ENCODE data around the gene CYB5RL.
"Not testable (repeated sequence)": the region's sequence is repeated elsewhere in the genome, so short reads cannot be mapped to it uniquely, and the experiment has no call there.

Gene CYB5RL, protein sequence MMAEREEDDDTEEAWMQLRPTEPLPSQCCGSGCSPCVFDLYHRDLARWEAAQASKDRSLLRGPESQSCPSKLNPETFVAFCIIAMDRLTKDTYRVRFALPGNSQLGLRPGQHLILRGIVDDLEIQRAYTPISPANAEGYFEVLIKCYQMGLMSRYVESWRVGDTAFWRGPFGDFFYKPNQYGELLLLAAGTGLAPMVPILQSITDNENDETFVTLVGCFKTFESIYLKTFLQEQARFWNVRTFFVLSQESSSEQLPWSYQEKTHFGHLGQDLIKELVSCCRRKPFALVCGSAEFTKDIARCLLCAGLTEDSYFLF

DNA sequence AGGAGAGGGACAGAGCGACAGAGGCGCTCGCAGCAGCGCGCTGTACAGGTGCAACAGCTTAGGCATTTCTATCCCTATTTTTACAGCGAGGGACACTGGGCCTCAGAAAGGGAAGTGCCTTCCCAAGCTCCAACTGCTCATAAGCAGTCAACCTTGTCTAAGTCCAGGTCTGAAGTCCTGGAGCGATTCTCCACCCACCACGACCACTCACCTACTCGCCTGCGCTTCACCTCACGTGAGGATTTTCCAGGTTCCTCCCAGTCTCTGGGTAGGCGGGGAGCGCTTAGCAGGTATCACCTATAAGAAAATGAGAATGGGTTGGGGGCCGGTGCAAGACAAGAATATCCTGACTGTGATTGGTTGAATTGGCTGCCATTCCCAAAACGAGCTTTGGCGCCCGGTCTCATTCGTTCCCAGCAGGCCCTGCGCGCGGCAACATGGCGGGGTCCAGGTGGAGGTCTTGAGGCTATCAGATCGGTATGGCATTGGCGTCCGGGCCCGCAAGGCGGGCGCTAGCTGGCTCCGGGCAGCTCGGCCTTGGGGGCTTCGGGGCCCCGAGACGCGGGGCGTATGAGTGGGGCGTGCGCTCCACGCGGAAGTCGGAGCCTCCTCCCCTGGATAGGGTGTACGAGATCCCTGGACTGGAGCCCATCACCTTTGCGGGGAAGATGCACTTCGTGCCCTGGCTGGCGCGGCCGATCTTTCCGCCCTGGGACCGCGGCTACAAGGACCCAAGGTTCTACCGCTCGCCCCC lies at the start of gene CYB5RL, which contains the start of gene MRPL37:
Gene CYB5RL (minus strand): TSS at position 266 of the 754 bp plus-strand sequence. CDS start 4,414 bp downstream, outside the sequence.
Gene MRPL37 (plus strand): TSS at position 403 of the 754 bp plus-strand sequence. CDS start 77 bp downstream, at position 480.
- peak; percentile 94 for DNase-seq

DNA sequence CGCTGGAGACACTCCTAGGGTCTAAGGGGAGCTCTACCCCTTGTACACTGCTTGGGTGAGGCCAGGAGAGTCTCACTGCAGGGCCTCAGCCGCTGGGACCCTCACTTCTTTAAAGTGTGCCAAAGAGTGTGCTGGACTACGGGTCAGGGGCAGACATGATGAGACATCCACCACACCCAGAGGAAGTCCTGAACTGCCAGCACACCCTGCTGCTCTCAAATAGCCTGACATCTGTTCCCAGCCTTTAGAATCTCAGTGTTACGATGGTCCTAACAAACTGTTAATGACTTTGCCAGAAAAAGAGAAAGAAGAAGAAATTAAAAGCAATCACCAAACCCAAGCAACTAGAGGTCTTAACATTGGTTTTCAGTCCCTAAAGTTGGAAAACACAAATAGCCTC lies 49.1 kb upstream of the CYB5RL start:
- no peak for DNase-seq

DNA sequence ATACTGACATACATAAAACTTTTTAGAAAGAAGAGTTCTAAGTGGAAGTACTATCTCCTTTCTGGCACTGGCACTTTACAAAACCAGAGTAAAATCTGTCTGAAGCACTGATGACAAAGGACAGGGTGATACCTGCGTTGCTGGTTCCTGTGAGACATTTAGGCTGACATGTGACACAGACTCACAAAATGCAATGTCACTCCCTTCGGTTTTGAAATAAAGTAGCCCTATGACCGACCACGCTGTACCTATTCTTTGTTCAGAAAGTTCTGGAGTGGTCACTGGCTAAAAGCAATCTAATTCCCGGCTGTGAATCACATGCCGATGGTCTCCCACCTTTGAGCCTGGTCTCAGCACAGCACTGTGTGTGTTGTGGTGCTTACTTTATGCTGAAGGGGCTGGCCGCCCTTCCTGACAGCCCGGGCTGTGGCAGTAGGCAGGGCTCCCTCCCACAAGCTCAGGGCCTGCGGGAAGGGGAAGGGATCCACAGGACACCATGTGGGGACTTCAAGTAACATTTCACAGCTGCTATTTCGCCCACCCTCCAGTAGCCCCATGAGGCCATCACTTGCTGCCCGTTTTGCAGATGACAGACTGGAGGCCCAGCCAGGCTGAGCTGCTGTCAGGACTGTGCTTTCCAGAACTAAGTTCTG lies 48.2 kb upstream of the CYB5RL start:
- DNase-seq = no peak

DNA sequence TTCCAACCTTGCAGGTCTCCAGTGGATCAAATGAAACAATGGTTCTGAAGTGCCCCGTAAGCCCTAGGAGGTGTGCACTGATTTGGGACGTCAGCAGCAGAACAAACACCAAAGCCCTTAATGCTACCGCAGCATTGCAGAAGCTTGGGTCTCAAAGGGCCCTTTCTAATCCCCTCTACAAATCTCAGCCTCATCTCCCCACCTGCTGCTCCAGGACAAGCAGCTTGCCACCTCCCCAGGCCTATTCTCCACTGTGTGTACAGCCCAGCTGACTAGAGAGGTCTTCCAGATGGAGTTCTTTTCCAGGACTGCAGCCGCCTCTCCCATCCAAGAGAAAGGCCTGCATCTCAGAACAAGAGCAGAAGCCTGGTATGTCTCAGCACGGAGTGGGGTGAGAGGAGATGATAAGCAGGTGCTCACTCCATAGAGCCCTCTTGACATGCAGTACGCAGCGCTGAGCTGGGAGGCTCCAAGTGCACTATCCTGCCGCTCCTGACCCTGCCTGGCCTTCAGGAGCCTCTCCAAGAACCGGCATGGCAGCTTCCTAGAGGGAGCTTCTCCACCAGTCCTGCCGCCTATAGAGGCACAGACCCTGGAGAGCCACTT lies 46.4 kb upstream of the CYB5RL start:
- DNase-seq = no peak

DNA sequence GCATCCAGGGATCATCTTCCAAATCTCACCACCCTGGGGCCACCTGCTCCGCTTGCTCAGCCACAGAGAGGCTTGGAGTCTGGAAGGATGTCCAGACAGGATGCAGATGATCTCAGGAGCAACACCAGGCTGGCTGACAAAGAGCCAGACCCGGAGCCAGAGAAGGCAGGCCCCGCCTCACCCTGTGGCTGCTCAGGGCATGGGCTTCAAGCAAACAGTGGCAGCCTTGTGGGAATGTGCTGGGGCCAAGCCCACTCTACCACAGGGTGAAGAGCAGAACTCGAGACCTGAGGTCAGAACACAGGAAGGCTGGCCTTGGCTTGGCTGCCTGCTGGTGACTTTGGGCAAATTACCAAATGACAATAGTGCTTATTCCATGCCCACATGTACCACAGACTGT lies 45.7 kb upstream of the CYB5RL start:
- DNase-seq = no peak

DNA sequence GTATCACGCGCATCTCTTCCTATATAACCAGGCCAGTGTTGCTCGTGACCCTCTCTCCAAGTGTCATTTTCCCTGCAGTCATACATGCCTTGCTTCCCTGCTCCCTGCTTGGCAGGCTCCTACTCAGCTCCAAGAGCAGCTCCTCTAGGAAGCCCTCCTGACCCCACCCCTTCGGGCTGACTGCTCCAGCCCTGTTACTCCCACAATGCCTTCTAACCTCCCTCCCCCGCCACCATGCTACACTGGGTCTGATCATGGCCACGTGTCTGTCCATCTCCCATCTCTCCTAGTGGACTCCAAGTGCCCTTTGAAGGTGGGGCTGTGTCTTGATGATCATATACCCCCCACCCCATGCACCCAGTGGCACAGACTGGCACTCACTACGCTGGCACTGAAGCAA lies 44.8 kb upstream of the CYB5RL start:
- DNase-seq = no peak

DNA sequence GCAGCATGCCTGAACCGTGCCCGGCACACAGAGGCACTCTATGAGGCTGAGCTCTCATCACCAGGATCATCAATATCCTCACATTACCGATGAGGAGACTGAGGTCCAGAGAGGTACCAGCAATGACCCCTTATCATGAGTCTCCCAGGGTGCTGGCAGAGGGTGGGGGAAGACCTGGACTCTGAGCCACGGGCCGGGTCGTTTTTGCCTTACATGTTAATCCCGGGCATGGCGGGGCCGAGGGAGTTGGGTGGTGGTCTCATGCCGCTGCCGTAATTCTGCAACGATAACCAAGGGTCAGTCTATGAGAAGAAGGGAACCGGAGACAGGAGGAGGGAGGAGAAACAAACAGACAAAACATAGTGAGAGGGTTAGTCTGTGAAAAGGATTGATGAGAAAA lies 43.2 kb upstream of the CYB5RL start:
- DNase-seq = no peak

DNA sequence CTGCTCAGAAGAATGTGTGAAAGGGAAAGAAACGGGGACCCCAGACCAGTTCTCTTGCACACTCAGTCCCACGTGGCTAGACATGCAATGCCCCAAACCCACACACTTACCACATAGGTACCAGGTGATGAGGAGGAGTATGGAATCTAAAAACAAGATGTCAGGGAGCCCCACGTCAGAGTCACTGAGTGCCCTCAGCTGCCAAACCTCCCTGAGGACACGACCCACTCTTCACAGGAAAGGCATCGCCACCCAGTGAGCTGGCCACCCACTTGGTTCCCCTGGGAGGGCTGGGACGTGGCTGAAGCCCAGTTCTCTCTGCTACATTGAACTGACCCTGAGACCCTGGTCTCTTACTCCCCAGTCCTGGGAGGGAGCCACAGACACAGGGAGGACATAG lies 41.5 kb upstream of the CYB5RL start:
- no peak for DNase-seq

DNA sequence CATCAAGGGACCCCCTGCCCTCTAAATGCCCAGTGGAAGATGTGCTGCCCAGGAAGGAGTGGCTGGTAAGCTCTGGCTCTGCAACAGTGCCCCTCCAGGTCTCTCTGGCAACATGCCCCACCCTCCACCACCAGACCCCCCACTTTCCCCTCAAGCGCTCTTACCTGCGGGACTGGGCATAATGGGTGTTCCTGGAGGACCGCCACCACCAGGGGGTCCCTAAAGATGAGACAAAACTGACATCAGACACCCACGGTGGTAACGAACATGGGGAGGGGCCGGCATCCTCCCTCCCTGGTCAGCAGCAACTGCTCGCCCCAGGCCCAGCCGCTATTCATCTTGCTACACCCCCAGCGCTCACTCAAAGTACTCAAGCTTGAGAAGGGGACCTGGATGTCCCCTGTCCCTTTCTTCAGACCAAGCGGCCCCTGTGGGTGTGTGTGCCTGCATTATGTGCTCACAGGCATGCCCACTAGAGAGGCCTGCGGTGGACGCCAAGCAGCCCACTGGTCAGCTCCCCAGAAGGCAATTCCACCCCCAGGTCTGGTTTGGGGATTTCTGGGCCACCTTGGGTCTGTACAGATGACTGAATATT lies 41.0 kb upstream of the CYB5RL start:
- DNase-seq = no peak

DNA sequence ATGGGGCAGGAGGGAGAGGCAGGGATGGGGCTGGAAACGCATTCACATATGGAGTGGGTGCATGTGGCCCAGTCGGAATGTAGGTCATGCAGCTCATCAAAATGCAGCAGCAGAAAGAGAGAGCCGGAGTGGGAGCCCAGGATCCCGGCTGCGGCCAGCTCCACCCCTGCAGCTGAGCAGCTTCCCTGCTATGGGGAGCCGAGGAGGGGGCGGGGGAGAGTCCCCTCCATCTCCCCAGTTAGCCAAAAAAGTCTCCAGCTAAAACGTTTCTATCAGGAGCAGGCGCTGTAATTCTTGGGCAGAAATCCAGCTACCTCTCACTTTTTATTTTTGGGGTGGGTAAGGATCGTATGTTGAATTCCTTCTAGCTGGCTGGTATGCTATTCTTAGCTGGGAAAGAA lies 39.8 kb upstream of the CYB5RL start:
- DNase-seq = no peak

DNA sequence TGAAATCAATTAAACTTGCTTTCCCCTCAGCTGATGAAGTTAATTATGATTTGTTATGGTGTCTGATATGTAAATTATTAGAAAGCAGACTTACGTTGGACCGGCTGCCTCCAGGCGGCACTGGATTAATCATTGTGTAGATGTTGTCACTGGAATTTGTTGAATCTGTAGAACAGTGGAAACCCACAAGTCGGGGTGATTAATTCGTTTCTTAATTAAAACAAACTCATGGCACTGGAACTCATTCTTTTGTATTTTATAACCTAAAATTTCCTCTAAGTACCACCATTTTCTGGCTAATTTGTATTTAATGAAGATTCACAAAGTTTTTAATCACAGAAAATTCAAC lies 39.2 kb upstream of the CYB5RL start:
- DNase-seq = no peak

DNA sequence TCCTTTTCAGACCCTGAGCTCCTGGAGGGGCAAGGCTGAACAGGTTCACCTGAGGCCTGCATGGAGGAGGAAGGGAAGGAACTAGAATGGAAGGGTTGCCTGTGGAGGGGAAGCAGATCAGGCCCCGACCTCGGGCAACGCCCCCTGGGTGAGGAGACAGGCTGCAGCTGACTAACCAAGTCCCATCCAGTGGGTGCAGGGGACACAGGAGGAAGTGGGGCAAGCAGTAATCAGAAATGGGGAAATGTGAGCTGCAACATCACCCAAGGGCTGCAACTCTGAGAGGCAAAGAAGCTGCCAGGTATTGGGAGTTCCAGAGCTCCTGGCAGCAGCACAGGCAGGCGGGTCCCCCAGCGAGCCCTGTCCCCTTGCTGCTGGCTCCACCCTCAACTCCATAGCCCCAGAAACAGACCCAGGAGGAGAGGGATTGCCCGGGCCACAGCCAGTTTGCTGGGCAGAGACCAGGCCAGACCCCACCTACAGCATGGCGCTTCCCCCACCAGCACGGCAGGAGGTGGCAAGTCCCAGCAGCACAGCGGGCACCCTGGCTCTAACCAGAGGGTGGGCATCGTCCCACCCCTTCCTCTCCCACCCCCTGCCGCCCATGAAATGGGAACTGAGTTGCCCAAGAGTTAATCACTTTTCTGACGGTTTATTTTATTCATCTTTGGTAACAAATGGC lies 38.7 kb upstream of the CYB5RL start:
- no peak for DNase-seq

DNA sequence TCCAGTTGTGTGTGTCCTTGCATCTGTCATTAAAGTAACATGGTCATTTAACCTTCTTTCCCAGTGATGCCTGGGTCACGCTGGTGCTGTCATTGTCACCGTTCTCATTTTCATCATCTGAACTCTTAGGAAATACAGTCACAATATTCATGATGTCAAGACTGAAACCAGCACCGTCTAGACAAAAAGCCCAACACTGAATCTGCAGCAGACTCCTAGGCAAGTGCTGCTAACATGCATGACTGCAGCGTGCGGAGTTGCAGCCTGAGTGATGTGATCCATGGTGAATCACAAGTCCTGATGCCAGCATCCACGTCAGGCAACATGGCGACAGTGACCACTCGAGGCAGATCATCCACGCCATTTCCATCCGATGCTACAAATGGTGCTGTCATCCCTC lies 37.8 kb upstream of the CYB5RL start:
- no peak for DNase-seq

DNA sequence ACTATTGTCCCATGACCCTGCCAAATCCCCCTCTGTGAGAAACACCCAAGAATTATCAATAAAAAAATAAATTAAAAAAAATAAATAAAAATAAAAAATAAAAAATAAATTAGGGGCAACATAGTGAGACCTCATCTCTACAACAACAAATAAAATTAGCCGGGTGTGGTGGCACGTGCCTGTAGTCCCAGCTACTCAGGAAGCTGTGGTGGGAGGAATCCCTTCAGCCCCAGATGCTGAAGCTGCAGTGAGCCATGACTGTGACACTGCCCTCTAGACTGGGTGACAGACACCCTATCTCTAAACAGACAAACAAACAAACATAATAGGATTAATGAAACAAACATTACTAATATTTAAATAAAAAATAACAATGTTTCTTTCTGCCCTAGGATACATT lies 34.5 kb upstream of the CYB5RL start:
- no peak for DNase-seq

DNA sequence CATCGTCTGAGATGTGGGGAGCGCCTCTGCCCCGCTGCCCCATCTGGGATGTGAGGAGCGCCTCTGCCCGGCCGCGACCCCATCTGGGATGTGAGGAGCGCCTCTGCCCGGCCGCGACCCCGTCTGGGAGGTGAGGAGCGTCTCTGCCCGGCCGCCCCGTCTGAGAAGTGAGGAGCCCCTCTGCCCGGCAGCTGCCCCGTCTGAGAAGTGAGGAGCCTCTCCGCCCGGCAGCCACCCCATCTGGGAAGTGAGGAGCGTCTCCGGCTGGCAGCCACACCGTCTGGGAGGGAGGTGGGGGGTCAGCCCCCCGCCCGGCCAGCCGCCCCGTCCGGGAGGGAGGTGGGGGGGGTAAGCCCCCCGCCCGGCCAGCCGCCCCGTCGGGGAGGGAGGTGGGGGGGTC lies 33.4 kb upstream of the CYB5RL start:
- not testable (repeated sequence) for DNase-seq

DNA sequence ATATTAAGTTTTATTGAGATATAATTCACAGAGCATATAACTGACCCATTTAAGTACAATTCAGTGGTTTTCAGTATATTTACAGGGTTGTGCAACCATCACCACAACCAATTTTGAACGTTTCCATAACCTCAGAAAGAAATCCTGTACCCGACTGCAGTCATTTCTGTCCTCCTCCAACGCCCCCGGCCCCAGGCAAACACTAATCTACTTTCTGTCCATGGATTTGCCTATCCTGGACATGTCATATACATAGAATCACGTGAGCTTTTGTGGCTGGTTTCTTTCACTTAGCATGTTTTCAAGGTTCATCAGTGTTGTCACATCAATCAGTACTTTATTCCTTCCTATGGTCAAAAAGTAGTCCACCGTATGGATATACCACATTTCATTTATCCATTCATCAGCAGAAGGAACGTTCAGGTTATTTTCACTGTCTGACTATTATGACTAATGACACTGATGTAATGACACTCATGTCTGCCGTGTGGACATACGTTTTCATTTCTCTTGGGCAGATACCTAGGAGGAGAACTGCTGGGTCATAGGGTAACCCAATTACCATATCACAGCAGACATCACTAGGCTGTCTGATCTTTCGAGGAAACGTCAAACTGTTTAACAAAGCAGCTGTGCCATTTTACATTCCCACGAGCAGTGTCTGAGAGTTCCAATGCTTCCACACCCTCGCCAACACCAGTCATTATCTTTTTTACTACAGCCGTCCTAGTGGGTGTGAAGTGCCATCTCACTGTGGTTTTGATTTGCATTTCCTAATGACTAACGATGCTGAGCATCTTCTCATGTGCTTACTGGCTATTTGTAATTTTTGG lies 30.9 kb upstream of the CYB5RL start:
- DNase-seq = no peak

DNA sequence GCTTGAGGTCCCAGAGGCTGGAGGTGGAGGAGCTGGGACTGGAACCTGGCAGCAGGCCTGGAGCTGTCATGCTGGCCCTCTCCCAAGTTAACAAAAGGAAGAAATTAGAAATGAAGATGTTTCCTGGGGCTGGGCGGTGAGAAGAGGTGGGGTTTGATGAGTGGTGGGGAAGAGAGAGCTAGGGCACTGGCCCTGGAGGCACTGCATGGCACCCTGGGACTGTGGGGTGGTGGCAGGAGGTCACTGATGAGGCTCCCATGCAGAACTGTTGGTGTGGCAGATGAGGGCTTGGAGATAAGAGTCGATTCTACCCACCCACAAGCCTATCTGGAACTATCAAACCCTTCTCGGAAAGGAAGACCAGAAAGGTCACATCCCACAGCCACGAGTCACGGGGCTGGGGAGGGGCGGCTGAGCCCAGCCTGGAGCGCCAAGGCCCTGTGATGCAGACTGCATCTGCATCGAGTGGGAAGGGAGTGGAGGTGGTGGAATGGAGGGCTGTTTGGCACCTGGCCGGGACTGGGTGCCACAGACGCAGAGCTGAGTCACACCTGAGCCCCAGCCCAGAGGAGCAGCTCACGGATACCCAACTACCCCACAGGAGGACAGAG lies 29.6 kb upstream of the CYB5RL start:
- no peak for DNase-seq

DNA sequence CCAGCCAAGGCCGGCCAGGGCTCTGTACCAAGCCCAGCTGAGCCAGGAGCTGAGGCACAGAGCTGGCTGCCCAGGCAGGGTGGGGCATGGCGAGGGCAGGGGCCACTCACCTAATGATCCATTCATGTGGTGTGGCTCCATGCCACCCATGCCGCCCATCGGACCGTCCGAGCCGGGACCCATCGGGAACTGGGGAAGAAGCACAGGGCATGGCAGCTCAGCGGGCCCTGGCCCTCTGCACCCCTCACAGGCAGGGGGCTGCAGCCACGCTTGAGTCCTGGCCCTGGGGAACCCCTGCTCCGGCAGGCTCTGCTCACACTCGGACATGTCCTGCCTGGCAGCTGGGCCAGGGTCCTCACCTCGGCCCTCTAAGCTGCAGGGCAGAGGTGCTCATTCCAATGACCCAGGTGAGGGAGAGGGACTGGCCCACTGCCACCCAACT lies 28.8 kb upstream of the CYB5RL start:
- no peak for DNase-seq

DNA sequence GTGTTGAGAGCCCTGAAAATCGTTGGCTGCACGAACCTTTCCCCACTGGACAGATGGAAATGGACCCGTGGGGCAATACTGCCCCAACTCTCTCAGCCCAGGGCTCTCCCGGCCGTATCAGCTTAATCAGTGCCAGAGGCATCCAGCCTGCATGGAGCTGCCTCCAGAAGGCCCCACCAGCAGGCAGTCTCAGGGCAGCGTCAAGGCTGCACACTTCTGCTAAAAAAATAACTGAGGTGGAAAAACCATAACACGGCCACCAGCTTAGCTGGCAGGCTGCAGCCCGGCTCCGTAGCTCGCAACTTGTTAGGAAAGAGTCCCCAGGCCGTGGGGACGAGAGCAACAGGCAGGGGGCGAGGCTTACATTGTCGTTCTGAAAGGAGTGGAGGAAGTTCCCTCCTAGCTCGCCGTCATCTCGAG lies 28.1 kb upstream of the CYB5RL start:
- no peak for DNase-seq

DNA sequence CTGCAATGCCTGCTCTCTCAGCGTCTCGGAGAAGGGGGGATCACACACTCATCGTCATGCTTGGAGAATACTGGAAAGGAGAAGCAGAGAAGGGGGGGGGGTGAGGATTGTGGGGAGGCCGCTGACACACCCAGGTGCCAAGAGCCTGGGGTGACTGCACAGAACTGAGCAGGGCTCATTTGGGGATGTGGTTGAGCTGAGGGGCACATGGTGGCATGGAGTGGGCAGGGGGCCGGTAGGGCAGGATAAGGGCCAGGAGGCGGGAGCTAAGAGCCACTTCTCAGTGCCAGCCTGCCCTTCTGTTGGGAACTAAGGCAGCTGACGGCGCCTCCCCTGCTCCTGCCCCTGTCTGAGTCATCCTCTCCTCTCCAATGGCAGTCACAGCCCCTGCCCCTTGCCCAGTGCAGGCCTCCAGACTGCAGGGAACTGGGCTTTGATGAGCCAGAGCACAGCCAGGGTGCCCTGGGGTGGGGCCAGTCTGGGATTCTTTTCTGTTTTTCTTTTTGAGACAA lies 27.3 kb upstream of the CYB5RL start:
- DNase-seq = no peak
